HEK293 (cell line): ENCODE measurements around the gene SLC38A3.

Experiments
- CTCF ChIA-PET: fragments of 350-600 bp; formaldehyde crosslinking; extraction: SDS; loops from one replicate; lab custom pipeline; 2021; ENCODE audit warnings: antibody characterized with exemption; lab: Yijun Ruan, JAX
- POLR2A ChIA-PET: fragments of 300-600 bp; formaldehyde crosslinking; extraction: SDS; loops from one replicate; lab custom pipeline; 2020; ENCODE audit warnings: antibody characterized with exemption, inconsistent platforms; lab: Yijun Ruan, JAX
- H3K27ac ChIP-seq: fragments of 200-500 bp; sonication (Bioruptor generic); 2 replicates; pipeline ENCODE4 v1.5.1; 2014; ENCODE audit warnings: low read depth, low read length, control low read depth, inconsistent platforms; ENCODE audit errors: extremely low read depth
- H3K36me3 ChIP-seq, 2 experiments: fragments of 200-500 bp in 1 of 2; sonication (Bioruptor generic) in 1 of 2; 1 replicate in 1 of 2; 2 replicates in 1 of 2; pipeline ENCODE4 v1.5.1; 2014 to 2017; ENCODE audit warnings: inconsistent platforms in 2 of 2, low read length in 2 of 2; ENCODE audit not compliant: control insufficient read depth in 2 of 2, insufficient read depth in 1 of 2
- H3K4me1 ChIP-seq: fragments of 200-500 bp; sonication (Bioruptor generic); 2 replicates; pipeline ENCODE4 v1.5.1; 2014; ENCODE audit warnings: mild to moderate bottlenecking, low read length, inconsistent platforms; ENCODE audit not compliant: control insufficient read depth, insufficient read depth
- H3K4me3 ChIP-seq: 2 replicates; pipeline ENCODE4 v1.5.1; 2011; ENCODE audit warnings: low read depth, mild to moderate bottlenecking, control low read depth, low read length, moderate library complexity
- H3K9me3 ChIP-seq: fragments of 200-500 bp; sonication (Bioruptor generic); 2 replicates; pipeline ENCODE4 v1.5.1; 2014; ENCODE audit warnings: low read depth, low read length, inconsistent platforms; ENCODE audit not compliant: control insufficient read depth, insufficient read depth
- EGR2 ChIP-seq: fragments of 450-650 bp; formaldehyde crosslinking; IDR thresholded peaks from 2 replicates; pipeline ENCODE4 v1.5.1; 2016; ENCODE audit warnings: low read depth, missing biosample characterization, missing genetic modification characterization
- ELK4 ChIP-seq: IDR thresholded peaks from 2 replicates; pipeline ENCODE4 v1.6.1; 2011; ENCODE audit warnings: mild to moderate bottlenecking, low read depth, low read length, borderline replicate concordance
- GLIS2 ChIP-seq: fragments of 450-650 bp; formaldehyde crosslinking; IDR thresholded peaks from 2 replicates; pipeline ENCODE4 v1.5.1; 2016; ENCODE audit warnings: missing biosample characterization, missing genetic modification characterization
- HIC1 ChIP-seq: fragments of 450-650 bp; formaldehyde crosslinking; IDR thresholded peaks from 2 replicates; pipeline ENCODE4 v1.5.1; 2016; ENCODE audit warnings: missing biosample characterization, missing genetic modification characterization
- HOXC10 ChIP-seq: sonication (generic); formaldehyde crosslinking; IDR thresholded peaks from 2 replicates; pipeline ENCODE4 v1.8.1; 2023; ENCODE audit warnings: mild to moderate bottlenecking, missing genetic modification reagents
- PATZ1 ChIP-seq: fragments of 450-650 bp; formaldehyde crosslinking; IDR thresholded peaks from 2 replicates; pipeline ENCODE4 v1.5.1; 2016; ENCODE audit warnings: missing biosample characterization, missing genetic modification characterization
- REST ChIP-seq: fragments of 450-650 bp; formaldehyde crosslinking; IDR thresholded peaks from 2 replicates; pipeline ENCODE4 v1.5.1; 2016; ENCODE audit warnings: missing biosample characterization, missing genetic modification characterization
- SP2 ChIP-seq: fragments of 450-650 bp; formaldehyde crosslinking; IDR thresholded peaks from 2 replicates; pipeline ENCODE4 v1.5.1; 2016; ENCODE audit warnings: missing biosample characterization, missing genetic modification characterization
- ZBTB20 ChIP-seq: fragments of 450-650 bp; formaldehyde crosslinking; IDR thresholded peaks from 2 replicates; pipeline ENCODE4 v1.5.1; 2016; ENCODE audit warnings: missing biosample characterization, missing genetic modification characterization
- ZFHX2 ChIP-seq: fragments of 450-650 bp; formaldehyde crosslinking; conservative IDR thresholded peaks from 2 replicates; pipeline ENCODE4 v1.5.1; 2016; ENCODE audit warnings: missing biosample characterization, missing genetic modification characterization
- ZNF169 ChIP-seq: fragments of 450-650 bp; formaldehyde crosslinking; IDR thresholded peaks from 2 replicates; pipeline ENCODE4 v1.5.1; 2016; ENCODE audit warnings: missing biosample characterization, missing genetic modification characterization
- ZNF211 ChIP-seq: fragments of 450-650 bp; formaldehyde crosslinking; IDR thresholded peaks from 2 replicates; pipeline ENCODE4 v1.5.1; 2016; ENCODE audit warnings: low read depth, missing biosample characterization, missing genetic modification characterization
- ZNF366 ChIP-seq: fragments of 450-650 bp; formaldehyde crosslinking; conservative IDR thresholded peaks from 2 replicates; pipeline ENCODE4 v1.5.1; 2016; ENCODE audit warnings: missing biosample characterization, missing genetic modification characterization
- ZNF398 ChIP-seq: fragments of 450-650 bp; formaldehyde crosslinking; IDR thresholded peaks from 2 replicates; pipeline ENCODE4 v1.5.1; 2017; ENCODE audit warnings: missing biosample characterization, missing genetic modification characterization
- ZNF449 ChIP-seq: fragments of 450-650 bp; formaldehyde crosslinking; IDR thresholded peaks from 2 replicates; pipeline ENCODE4 v1.5.1; 2017; ENCODE audit warnings: missing biosample characterization, mild to moderate bottlenecking, missing genetic modification characterization, moderate library complexity
- ZNF549 ChIP-seq: fragments of 450-650 bp; IDR thresholded peaks from 2 replicates; pipeline ENCODE4 v1.5.1; 2018; ENCODE audit warnings: missing biosample characterization, missing genetic modification characterization, mild to moderate bottlenecking, inconsistent platforms, moderate library complexity
- ZNF600 ChIP-seq: fragments of 450-650 bp; formaldehyde crosslinking; IDR thresholded peaks from 2 replicates; pipeline ENCODE4 v1.5.1; 2016; ENCODE audit warnings: missing biosample characterization, missing genetic modification characterization
- ZNF670 ChIP-seq: fragments of 450-650 bp; formaldehyde crosslinking; IDR thresholded peaks from 2 replicates; pipeline ENCODE4 v1.5.1; 2016; ENCODE audit warnings: missing biosample characterization, missing genetic modification characterization, low read depth

Gene SLC38A3

GRCh38 chr3:50155891-50156290 lies 49.2 kb upstream of the SLC38A3 start (continued):
- TF ChIP-seq HIC1 (tag by site-specific recombination) (peak; percentile 52; the same call in 1 of the 2 replicates), GLIS2 (tag by site-specific recombination) (peak; percentile 65), ZNF449 (no peak)
- TF ChIP-seq, all 188 proteins: peak for 7

- POLR2A ChIA-PET, result no interaction called here
- no peaks in the 10 kb centered on the region for H3K9me3 ChIP-seq
- no peak overlapping the region for H3K27ac ChIP-seq
- H3K36me3 ChIP-seq, result peaks cover 0 to 25% of the 10 kb centered on the region in 2 experiments; a peak in 1 of 3 replicates
- CTCF ChIA-PET, result interaction anchor here (0.6 to 0.7 kb wide), 2 partner anchors 32 to 90 kb away, joined by 3 read pairs; no protein-coding TSS in a partner anchor
- no peak overlapping the region for H3K4me3 ChIP-seq
- 0 out of 2 replicates have a peak, but pooled peaks cover 3% of the 10 kb centered on the region for H3K4me1 ChIP-seq
- no peak for TF ChIP-seq GLIS2 (tag by site-specific recombination)
- no peak for TF ChIP-seq ZNF211 (tag by site-specific recombination)
- peak; percentile 28; the same call in 1 of the 2 replicates for TF ChIP-seq PATZ1 (tag by site-specific recombination)
- TF ChIP-seq ZNF169, result no peak
- peak; percentile 51 for TF ChIP-seq ZNF600 (tag by site-specific recombination)
- peak; percentile 82 for TF ChIP-seq ZFHX2
- peak; percentile 92 for TF ChIP-seq ZNF366
- TF ChIP-seq ZBTB20 (tag by site-specific recombination), result 0 out of 2 replicates have a peak, but pooled peaks have one; percentile 4
- no peak for TF ChIP-seq ZNF670 (tag by site-specific recombination)
- TF ChIP-seq SP2 (tag by site-specific recombination), result peak; percentile 73
- peak; percentile 91 for TF ChIP-seq EGR2
- no peak for TF ChIP-seq HOXC10 (CRISPR knock-in tag)
- no peak for TF ChIP-seq REST
- TF ChIP-seq ZNF549 (tag by site-specific recombination), result no peak
- TF ChIP-seq HIC1 (tag by site-specific recombination), result no peak
- no peak for TF ChIP-seq ELK4
- TF ChIP-seq ZNF398 (tag by site-specific recombination), result peak; percentile 90
Measured at GRCh38 chr3:50156549-50157493, 48.2 kb upstream of the SLC38A3 start.
